Astrocyte (in vitro differentiated cells and primary cell): ENCODE results near the gene ZNF566. TPM values are rescaled to one million over a fixed set of nuclear protein-coding genes. Genes with fewer than 3 reads are reported as not detected.

Experiments
- DNase-seq: peaks from one replicate; pipeline ENCODE4 v3.0.0-alpha.2; 2010; ENCODE audit warnings: low read depth
- FAIRE-seq: peaks from 2 replicates; lab custom pipeline; 2011; peaks lifted over from hg19 to GRCh38; lab: Jason Lieb, UNC
- H2AFZ ChIP-seq: 2 replicates; pipeline ENCODE4 v1.6.0; 2012; ENCODE audit warnings: low read depth, low read length, inconsistent platforms
- H3K27ac ChIP-seq: 2 replicates; pipeline ENCODE4 v1.5.1; 2011; ENCODE audit warnings: low read depth, low read length, inconsistent platforms
- H3K27me3 ChIP-seq: 2 replicates; pipeline ENCODE4 v1.6.0; 2011; ENCODE audit warnings: low read length, inconsistent platforms; ENCODE audit not compliant: insufficient read depth
- H3K36me3 ChIP-seq: 2 replicates; pipeline ENCODE4 v1.5.1; 2011; ENCODE audit warnings: low read length, inconsistent platforms; ENCODE audit not compliant: insufficient read depth
- H3K4me1 ChIP-seq: 2 replicates; pipeline ENCODE4 v1.5.1; 2011; ENCODE audit warnings: low read length, inconsistent platforms; ENCODE audit not compliant: insufficient read depth
- H3K4me2 ChIP-seq: 2 replicates; pipeline ENCODE4 v1.6.0; 2012; ENCODE audit warnings: low read length, inconsistent platforms
- H3K4me3 ChIP-seq: 2 replicates; pipeline ENCODE4 v1.5.1; 2011; ENCODE audit warnings: low read depth, mild to moderate bottlenecking, low read length, inconsistent platforms; ENCODE audit not compliant: insufficient read depth
- H3K79me2 ChIP-seq: 2 replicates; pipeline ENCODE4 v1.6.0; 2012; ENCODE audit warnings: mild to moderate bottlenecking, low read length, inconsistent platforms; ENCODE audit not compliant: insufficient read depth
- H3K9ac ChIP-seq: 2 replicates; pipeline ENCODE4 v1.6.0; 2012; ENCODE audit warnings: mild to moderate bottlenecking, low read length, inconsistent platforms
- H3K9me3 ChIP-seq: 2 replicates; pipeline ENCODE4 v1.5.1; 2012; ENCODE audit warnings: low read depth, mild to moderate bottlenecking, low read length, inconsistent platforms; ENCODE audit not compliant: insufficient read depth
- H4K20me1 ChIP-seq: 2 replicates; pipeline ENCODE4 v1.6.0; 2012; ENCODE audit warnings: low read length, inconsistent platforms; ENCODE audit not compliant: insufficient read depth
- H3K27ac Mint-ChIP-seq: one replicate; pipeline ENCODE4 v1.8.0; 2021; ENCODE audit warnings: mild to moderate bottlenecking, mixed read lengths; ENCODE audit not compliant: unreplicated experiment
- H3K27me3 Mint-ChIP-seq: one replicate; pipeline ENCODE4 v1.8.0; 2021; ENCODE audit warnings: low read depth, mixed read lengths; ENCODE audit not compliant: unreplicated experiment
- H3K36me3 Mint-ChIP-seq: one replicate; pipeline ENCODE4 v1.8.0; 2021; ENCODE audit warnings: low read depth, mixed read lengths; ENCODE audit not compliant: unreplicated experiment
- H3K4me1 Mint-ChIP-seq: one replicate; pipeline ENCODE4 v1.8.0; 2021; ENCODE audit warnings: low read depth, mixed read lengths; ENCODE audit not compliant: unreplicated experiment
- H3K4me3 Mint-ChIP-seq: one replicate; pipeline ENCODE4 v1.8.0; 2021; ENCODE audit warnings: mild to moderate bottlenecking, moderate library complexity, mixed read lengths; ENCODE audit not compliant: unreplicated experiment
- H3K9me3 Mint-ChIP-seq: one replicate; pipeline ENCODE4 v1.8.0; 2021; ENCODE audit warnings: mild to moderate bottlenecking, mixed read lengths; ENCODE audit not compliant: unreplicated experiment
- EZH2 ChIP-seq: IDR thresholded peaks from 2 replicates; pipeline ENCODE4 v1.6.1; 2012; ENCODE audit warnings: mild to moderate bottlenecking, low read length, inconsistent platforms; ENCODE audit not compliant: insufficient read depth
- total RNA-seq: library from RNA; stranded (reverse); gene quantifications from 2 replicates; pipeline ENCODE4 v1.2.1, GENCODE V29; 2021
- TF ChIP-seq, protein P1 (sequence below): IDR thresholded peaks from 2 replicates; pipeline ENCODE4 v1.5.1; 2011; ENCODE audit warnings: low read depth, mild to moderate bottlenecking, inconsistent platforms, low read length, moderate library complexity; ENCODE audit not compliant: insufficient read depth

The ZNF566 gene
- total RNA-seq, 1 donor from 2014 or later: 16.0 TPM

- Mint-ChIP-seq H3K4me3 (peak within 1 kb of the TSS; percentile 100), H3K9me3 (peaks cover 24% of the 10 kb centered on the region), H3K36me3 (peaks cover 26% of the 10 kb centered on the region), H3K4me1 (peaks cover 13% of the 10 kb centered on the region), H3K27me3 (no peaks in the 10 kb centered on the region), H3K27ac (peak within 1 kb of the TSS; percentile 100)
- TF ChIP-seq EZH2: no peak
- TF ChIP-seq, protein P1, sequence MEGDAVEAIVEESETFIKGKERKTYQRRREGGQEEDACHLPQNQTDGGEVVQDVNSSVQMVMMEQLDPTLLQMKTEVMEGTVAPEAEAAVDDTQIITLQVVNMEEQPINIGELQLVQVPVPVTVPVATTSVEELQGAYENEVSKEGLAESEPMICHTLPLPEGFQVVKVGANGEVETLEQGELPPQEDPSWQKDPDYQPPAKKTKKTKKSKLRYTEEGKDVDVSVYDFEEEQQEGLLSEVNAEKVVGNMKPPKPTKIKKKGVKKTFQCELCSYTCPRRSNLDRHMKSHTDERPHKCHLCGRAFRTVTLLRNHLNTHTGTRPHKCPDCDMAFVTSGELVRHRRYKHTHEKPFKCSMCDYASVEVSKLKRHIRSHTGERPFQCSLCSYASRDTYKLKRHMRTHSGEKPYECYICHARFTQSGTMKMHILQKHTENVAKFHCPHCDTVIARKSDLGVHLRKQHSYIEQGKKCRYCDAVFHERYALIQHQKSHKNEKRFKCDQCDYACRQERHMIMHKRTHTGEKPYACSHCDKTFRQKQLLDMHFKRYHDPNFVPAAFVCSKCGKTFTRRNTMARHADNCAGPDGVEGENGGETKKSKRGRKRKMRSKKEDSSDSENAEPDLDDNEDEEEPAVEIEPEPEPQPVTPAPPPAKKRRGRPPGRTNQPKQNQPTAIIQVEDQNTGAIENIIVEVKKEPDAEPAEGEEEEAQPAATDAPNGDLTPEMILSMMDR: no peak
- peak within 1 kb of the TSS; percentile 86 for H3K4me3 ChIP-seq
- peaks cover 46% of the 10 kb centered on the region for H3K79me2 ChIP-seq
- peaks cover 7% of the 10 kb centered on the region for H3K4me1 ChIP-seq
- H3K27ac ChIP-seq: peak within 1 kb of the TSS; percentile 83
- peaks cover 4% of the 10 kb centered on the region for H3K36me3 ChIP-seq
- H3K4me2 ChIP-seq: peak within 1 kb of the TSS; percentile 99
- peaks cover 4% of the 10 kb centered on the region for H4K20me1 ChIP-seq
- H3K9ac ChIP-seq: peak within 1 kb of the TSS; percentile 99
- FAIRE-seq (no peak), DNase-seq (peak; percentile 96)
- H3K27me3 ChIP-seq: no peaks in the 10 kb centered on the region
- H3K9me3 ChIP-seq: peaks cover 6% of the 10 kb centered on the region
- peak within 1 kb of the TSS; percentile 99 for H2AFZ ChIP-seq
These were observed 39.0 kb upstream of the ZNF566 start, which contains the start of gene ZNF260 for GRCh38 chr19:36528194-36528920. ZNF260 (minus strand) TSS chr19:36528271; CDS start chr19:36515238, 13,033 bp downstream.

GRCh38 chr19:36527873-36528193 is 38.5 kb upstream of the ZNF566 start:
- H3K27me3 Mint-ChIP-seq: no peaks in the 10 kb centered on the region
- peaks cover 28% of the 10 kb centered on the region for H3K36me3 Mint-ChIP-seq
- Histone ChIP-seq H2AFZ (peak overlapping the region; percentile 99), H3K9ac (peak overlapping the region; percentile 99), H3K9me3 (peaks cover 6% of the 10 kb centered on the region), H3K36me3 (peaks cover 7% of the 10 kb centered on the region), H4K20me1 (peaks cover 6% of the 10 kb centered on the region), H3K4me2 (peak overlapping the region; percentile 99), H3K79me2 (peaks cover 51% of the 10 kb centered on the region), H3K27me3 (no peaks in the 10 kb centered on the region), H3K4me1 (peaks cover 7% of the 10 kb centered on the region), H3K4me3 (peak overlapping the region; percentile 86), H3K27ac (peak overlapping the region; percentile 83)
- peaks cover 25% of the 10 kb centered on the region for H3K9me3 Mint-ChIP-seq
- H3K4me3 Mint-ChIP-seq: peak overlapping the region; percentile 100
- FAIRE-seq: no peak
- DNase-seq: no peak
- H3K27ac Mint-ChIP-seq: peak overlapping the region; percentile 100
- peaks cover 13% of the 10 kb centered on the region for H3K4me1 Mint-ChIP-seq
- TF ChIP-seq EZH2: no peak
- TF ChIP-seq, protein P1: no peak

GRCh38 chr19:36527341-36527740 is 38.0 kb upstream of the ZNF566 start:
- H2AFZ ChIP-seq: peak overlapping the region; percentile 99
- H3K36me3 ChIP-seq: peaks cover 7% of the 10 kb centered on the region
- Mint-ChIP-seq H3K9me3 (peaks cover 28% of the 10 kb centered on the region), H3K36me3 (peaks cover 28% of the 10 kb centered on the region), H3K27ac (peak overlapping the region; percentile 100), H3K27me3 (no peaks in the 10 kb centered on the region), H3K4me1 (peaks cover 13% of the 10 kb centered on the region), H3K4me3 (peak overlapping the region; percentile 100)
- DNase-seq (no peak), FAIRE-seq (no peak)
- peaks cover 7% of the 10 kb centered on the region for H3K4me1 ChIP-seq
- H3K4me3 ChIP-seq: peak overlapping the region; percentile 86
- H3K79me2 ChIP-seq: peaks cover 56% of the 10 kb centered on the region
- peak overlapping the region; percentile 99 for H3K4me2 ChIP-seq
- H3K27ac ChIP-seq: peak overlapping the region; percentile 83
- H3K9ac ChIP-seq: peak overlapping the region; percentile 99
- no peaks in the 10 kb centered on the region for H3K27me3 ChIP-seq
- peaks cover 9% of the 10 kb centered on the region for H3K9me3 ChIP-seq
- TF ChIP-seq EZH2: no peak
- H4K20me1 ChIP-seq: peaks cover 6% of the 10 kb centered on the region
